Fibroblast of skin of left biceps (primary cell): ENCODE data around the gene IRF2BPL.

ENCODE experiments used
- DNase-seq, 2 experiments: peaks; one replicate each; pipeline ENCODE4 v3.0.0-alpha.2; 2013; ENCODE audit warnings: low read depth in 2 of 2

IRF2BPL gene

GRCh38 chr14:77028384-77029231, at the start of gene IRF2BPL:
Gene IRF2BPL (minus strand): TSS chr14:77028708. CDS start chr14:77027792, 916 bp downstream.
- peak; percentile 94 for DNase-seq

GRCh38 chr14:77077040-77077439, 48.5 kb upstream of the IRF2BPL start:
- DNase-seq, result no peak

- DNase-seq, result no peak
Observed at GRCh38 chr14:77076113-77076631, 47.7 kb upstream of the IRF2BPL start.

- no peak for DNase-seq
Observed at GRCh38 chr14:77074969-77075368, 46.5 kb upstream of the IRF2BPL start.

- DNase-seq, result no peak
Observed at GRCh38 chr14:77071938-77072388, 43.5 kb upstream of the IRF2BPL start.

GRCh38 chr14:77069551-77069950, 41.0 kb upstream of the IRF2BPL start:
- DNase-seq, result no peak

GRCh38 chr14:77068517-77069200, 40.2 kb upstream of the IRF2BPL start:
- no peak for DNase-seq

GRCh38 chr14:77067632-77068516, 39.4 kb upstream of the IRF2BPL start:
- no peak for DNase-seq

- DNase-seq, result no peak
Observed at GRCh38 chr14:77066578-77067172, 38.2 kb upstream of the IRF2BPL start.

- DNase-seq, result no peak
Observed at GRCh38 chr14:77065851-77066577, 37.5 kb upstream of the IRF2BPL start.

- no peak for DNase-seq
Observed at GRCh38 chr14:77064521-77065178, 36.1 kb upstream of the IRF2BPL start.

GRCh38 chr14:77063571-77064171, 35.2 kb upstream of the IRF2BPL start:
- DNase-seq, result no peak

GRCh38 chr14:77062261-77062660, 33.8 kb upstream of the IRF2BPL start:
- no peak for DNase-seq

GRCh38 chr14:77061630-77062257, 33.2 kb upstream of the IRF2BPL start:
- DNase-seq, result no peak

GRCh38 chr14:77059276-77059915, 30.9 kb upstream of the IRF2BPL start:
- peak; percentile 66 to 73 for DNase-seq

- no peak for DNase-seq
Observed at GRCh38 chr14:77058785-77059184, 30.3 kb upstream of the IRF2BPL start.

GRCh38 chr14:77058117-77058516, 29.6 kb upstream of the IRF2BPL start:
- DNase-seq, result no peak

GRCh38 chr14:77055981-77056380, 27.5 kb upstream of the IRF2BPL start:
- DNase-seq, result no peak

- no peak for DNase-seq
Observed at GRCh38 chr14:77055306-77055705, 26.8 kb upstream of the IRF2BPL start.
